ENCODE data around the gene LGALS7B. TPM values are rescaled to one million over a fixed set of nuclear protein-coding genes. Genes with fewer than 3 reads are reported as not detected.
"Not testable (repeated sequence)": the region's sequence is repeated elsewhere in the genome, so short reads cannot be mapped to it uniquely, and the experiment has no call there.

Gene LGALS7B
- total RNA-seq, 1 donor from 2014 or later, result not detected

- intact Hi-C loops (cut with micrococcal nuclease), result loop anchor here (2.0 to 5.0 kb wide), 5 partner anchors 19 to 161 kb away; partner anchors contain the start of genes ACTN4, ECH1, LGALS7B and MRPS12
Observed at GRCh38 chr19:38769635-38770211, 19.3 kb upstream of the LGALS7B start.

DNA sequence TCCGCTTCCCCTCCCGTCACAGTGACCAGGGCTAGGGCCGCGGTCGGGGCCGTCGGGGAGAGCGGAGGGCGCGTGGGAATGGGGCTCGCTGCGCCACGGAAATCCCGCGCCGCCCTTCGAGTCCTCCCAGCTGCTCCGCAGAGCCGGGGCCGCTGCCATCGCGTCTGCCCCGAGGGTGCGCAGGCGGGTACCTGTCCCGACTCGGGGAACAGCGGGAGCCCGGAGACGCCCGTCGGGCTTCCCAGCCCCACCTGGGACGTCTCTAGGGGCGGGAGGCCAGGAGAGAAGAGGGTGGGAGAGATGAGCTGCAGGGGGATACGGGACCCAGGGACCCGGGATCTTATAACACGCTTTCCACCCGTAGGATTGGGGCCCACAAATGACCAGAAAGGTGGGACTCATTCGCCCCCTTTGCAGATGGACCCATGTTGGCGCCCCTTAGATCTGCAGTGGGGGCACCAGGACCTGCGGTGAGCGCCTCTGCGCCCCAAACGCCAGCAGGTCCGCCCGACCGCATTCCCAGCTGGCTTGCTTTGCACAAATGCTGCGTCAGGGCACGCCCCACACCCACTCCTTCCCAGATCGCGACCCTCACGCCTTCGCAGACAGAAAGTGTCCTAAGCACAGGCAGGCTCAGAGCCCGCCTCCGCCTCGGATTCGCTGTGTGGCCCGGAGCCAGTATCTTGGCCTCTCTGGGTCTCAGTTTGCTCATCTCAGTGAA lies 18.6 kb upstream of the LGALS7B start:
- intact Hi-C loops (cut with micrococcal nuclease), result not testable (repeated sequence)

GRCh38 chr19:38770949-38771275 lies 18.1 kb upstream of the LGALS7B start:
- intact Hi-C loops (cut with micrococcal nuclease), result not testable (repeated sequence)

DNA sequence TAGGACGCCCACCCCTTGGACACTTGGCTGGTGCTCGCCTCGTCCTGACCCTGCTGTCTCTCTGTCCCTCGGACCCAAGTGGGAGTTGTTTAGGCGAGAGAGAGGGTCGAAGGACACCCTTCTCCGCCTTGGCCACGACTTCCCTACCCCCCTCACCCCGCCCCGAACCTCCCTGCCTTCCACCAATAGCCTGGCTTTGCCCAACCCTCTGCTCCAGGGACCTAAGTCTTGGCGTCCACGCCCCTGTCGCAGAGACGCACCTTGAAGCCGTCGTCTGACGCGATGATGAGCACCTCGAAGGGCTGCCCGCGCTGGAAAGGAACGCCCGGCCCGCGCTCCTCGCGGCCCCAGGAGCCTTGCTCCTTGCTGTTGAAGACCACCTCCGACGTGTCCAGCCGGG lies 17.4 kb upstream of the LGALS7B start:
- intact Hi-C loops (cut with micrococcal nuclease), result not testable (repeated sequence)

GRCh38 chr19:38773469-38774177 lies 15.4 kb upstream of the LGALS7B start, which contains the start of gene LGALS7:
Gene LGALS7 (minus strand): TSS chr19:38773517. CDS start chr19:38773492, 25 bp downstream.
- intact Hi-C loops (cut with micrococcal nuclease), result loop anchor here (2.0 kb wide), 1 partner anchor 19 kb away; no protein-coding TSS in a partner anchor

DNA sequence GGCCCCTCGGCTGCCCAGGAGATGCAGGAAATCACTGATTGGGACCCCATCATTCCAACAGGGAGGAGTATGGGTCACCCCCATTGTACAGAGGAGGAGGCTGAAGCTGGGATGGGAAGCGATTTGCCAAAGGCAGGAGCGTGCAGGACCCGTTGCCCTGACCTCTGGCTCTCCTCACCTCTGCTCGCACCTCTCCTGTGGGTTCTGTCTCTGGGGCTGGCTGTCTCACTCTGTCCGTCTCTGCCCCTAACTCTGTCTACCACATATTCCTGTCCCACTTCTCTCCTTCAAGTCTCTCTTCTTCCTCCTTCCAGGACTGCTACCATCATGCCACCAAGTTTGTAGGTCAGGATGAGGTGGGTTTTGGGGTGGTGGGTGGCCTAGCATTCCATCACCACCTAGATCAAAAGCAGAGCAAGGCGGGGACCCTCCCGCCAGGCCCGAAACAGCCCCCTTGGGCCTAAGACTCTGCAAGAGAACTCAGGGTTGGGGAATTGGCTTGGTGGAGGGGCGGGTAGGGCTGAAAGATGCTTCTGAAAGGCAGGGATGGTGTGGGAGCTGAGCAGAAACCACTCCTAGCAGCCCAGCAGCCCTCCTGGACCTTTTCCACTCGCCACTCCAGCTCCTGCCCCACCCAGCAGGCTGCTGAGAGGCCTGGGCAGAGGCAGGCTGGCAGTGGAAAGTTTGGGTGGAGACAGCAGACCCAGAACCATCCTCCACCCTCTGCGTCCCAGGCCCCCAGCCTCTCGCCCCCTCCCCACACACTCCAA lies 14.6 kb upstream of the LGALS7B start:
- intact Hi-C loops (cut with micrococcal nuclease), result loop anchor here (2.0 kb wide), 1 partner anchor 18 kb away; no protein-coding TSS in a partner anchor

GRCh38 chr19:38778733-38779132 lies 10.3 kb upstream of the LGALS7B start:
- intact Hi-C loops (cut with micrococcal nuclease), result no loop called here

- intact Hi-C loops (cut with micrococcal nuclease), result no loop called here
Observed at GRCh38 chr19:38780443-38780842, 8.6 kb upstream of the LGALS7B start.

- intact Hi-C loops (cut with micrococcal nuclease), result no loop called here
Observed at GRCh38 chr19:38781058-38781457, 7.9 kb upstream of the LGALS7B start.

DNA sequence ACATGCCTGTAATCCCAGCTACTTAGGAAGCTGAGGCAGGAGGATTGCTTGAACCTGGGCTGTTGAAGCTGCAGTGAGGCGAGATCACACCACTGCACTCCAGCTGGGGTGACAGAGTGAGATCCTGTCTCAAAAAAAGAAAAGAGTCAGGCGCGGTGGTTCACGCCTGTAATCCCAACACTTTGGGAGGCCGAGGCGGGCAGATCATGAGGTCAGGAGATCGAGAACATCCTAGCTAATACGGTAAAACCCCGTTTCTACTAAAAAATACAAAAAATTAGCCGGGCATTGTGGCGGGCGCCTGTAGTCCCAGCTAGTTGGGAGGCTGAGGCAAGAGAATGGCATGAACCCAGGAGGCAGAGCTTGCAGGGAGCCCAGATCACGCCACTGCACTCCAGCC lies 6.8 kb upstream of the LGALS7B start:
- intact Hi-C loops (cut with micrococcal nuclease), result not testable (repeated sequence)

DNA sequence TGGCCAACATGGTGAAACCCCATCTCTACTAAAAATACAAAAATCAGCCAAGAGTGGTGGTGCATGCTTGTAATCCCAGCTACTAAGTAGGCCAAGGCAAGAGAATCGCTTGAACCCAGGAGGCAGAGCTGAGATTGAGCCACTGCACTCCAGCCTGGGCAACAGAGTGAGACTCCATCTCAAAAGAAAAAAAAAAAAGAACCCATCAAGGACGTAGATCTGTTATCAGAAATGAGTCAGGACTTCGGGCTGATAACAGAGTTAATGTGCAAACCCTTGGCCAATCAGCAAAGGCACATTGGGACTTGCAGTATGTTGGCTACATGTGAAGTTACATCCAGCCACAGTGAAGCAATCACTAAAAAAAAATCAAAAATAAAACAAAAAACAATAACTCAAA lies 4.8 kb upstream of the LGALS7B start:
- intact Hi-C loops (cut with micrococcal nuclease), result no loop called here

GRCh38 chr19:38785187-38785699 lies 3.8 kb upstream of the LGALS7B start:
- intact Hi-C loops (cut with micrococcal nuclease), result no loop called here

GRCh38 chr19:38786061-38786460 lies 2.9 kb upstream of the LGALS7B start:
- intact Hi-C loops (cut with micrococcal nuclease), result not testable (repeated sequence)

GRCh38 chr19:38786572-38787265 lies 2.3 kb upstream of the LGALS7B start:
- intact Hi-C loops (cut with micrococcal nuclease), result no loop called here

- intact Hi-C loops (cut with micrococcal nuclease), result not testable (repeated sequence)
Observed at GRCh38 chr19:38790507-38791403, 1.8 kb downstream of the LGALS7B start.

GRCh38 chr19:38791451-38792064 lies 2.6 kb downstream of the LGALS7B start:
- intact Hi-C loops (cut with micrococcal nuclease), result loop anchor here (2.0 kb wide), 2 partner anchors 17 to 39 kb away; partner anchors contain the start of gene ECH1

DNA sequence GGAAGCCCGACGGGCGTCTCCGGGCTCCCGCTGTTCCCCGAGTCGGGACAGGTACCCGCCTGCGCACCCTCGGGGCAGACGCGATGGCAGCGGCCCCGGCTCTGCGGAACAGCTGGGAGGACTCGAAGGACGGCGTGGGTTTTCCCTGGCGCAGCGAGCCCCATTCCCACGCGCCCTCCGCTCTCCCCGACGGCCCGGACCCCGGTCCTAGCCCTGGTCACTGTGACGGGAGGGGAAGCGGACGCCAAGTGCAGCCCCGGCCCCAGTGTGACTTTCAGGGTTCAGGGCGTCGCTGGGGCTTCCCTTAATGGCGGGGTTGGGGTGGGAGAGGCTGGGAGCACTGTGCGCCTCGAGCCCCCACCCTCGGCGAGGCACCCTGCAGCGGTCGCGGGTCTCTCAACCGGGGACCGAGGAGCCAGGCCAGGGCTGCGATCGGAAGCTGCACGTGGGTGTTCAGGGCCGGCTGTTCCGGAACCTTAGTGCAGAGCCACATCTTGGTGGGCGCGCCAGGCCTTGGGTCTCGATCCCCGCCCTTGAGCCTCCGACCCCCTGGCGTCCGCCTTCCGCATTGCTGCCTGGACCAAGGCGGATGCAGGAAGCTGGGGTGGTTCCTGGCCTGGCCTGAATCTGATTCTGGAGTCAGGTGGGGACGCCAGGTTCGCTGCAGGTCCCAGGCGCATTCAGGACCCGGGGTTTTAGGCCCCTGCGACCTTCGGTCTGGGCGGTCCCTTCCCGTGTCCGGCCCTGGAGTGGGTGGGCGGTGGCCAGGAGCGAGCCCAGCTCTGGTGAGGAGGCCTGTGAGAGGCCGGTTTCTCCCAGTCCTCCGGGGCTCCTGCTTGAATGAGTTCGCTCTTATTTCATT lies 3.5 kb downstream of the LGALS7B start:
- intact Hi-C loops (cut with micrococcal nuclease), result loop anchor here (2.0 kb wide), 2 partner anchors 18 to 38 kb away; partner anchors contain the start of gene ECH1

- intact Hi-C loops (cut with micrococcal nuclease), result loop anchor here (2.0 kb wide), 2 partner anchors 18 to 38 kb away; partner anchors contain the start of gene ECH1
Observed at GRCh38 chr19:38793177-38793576, 4.2 kb downstream of the LGALS7B start.

Data from T-helper 1 cell treated with Interleukin-12 subunit alpha and Interleukin-12 subunit beta and Interleukin-4 antibody, amounts not matched to agents 30 ng/mL and 1 ng/mL, for 36 hours (primary cell).